K562 (cell line): ENCODE data around the gene DOCK3. TPM values are rescaled to one million over a fixed set of nuclear protein-coding genes. Genes with fewer than 3 reads are reported as not detected.

Experiments used
- ARID2 ChIP-seq: fragments of 450-650 bp; IDR thresholded peaks from 2 replicates; pipeline ENCODE4 v1.6.1; 2017; ENCODE audit warnings: antibody characterized with exemption, mild to moderate bottlenecking
- BDP1 ChIP-seq: IDR thresholded peaks from 3 replicates; pipeline ENCODE4 v1.6.1; 2011; ENCODE audit not compliant: insufficient read length, insufficient read depth
- HDAC6 ChIP-seq: IDR thresholded peaks from 2 replicates; pipeline ENCODE4 v1.6.1; 2012; ENCODE audit warnings: low read depth, mild to moderate bottlenecking, control low read depth, inconsistent platforms, low read length, moderate library complexity
- IRF2 ChIP-seq: sonication (generic); formaldehyde crosslinking; IDR thresholded peaks from 2 replicates; pipeline ENCODE4 v1.8.1; 2022; ENCODE audit warnings: mild to moderate bottlenecking, missing genetic modification reagents
- IRF9 ChIP-seq: fragments of 450-650 bp; IDR thresholded peaks from 2 replicates; pipeline ENCODE4 v1.6.1; 2016; ENCODE audit warnings: missing biosample characterization, missing genetic modification characterization
- MCM7 ChIP-seq, 2 experiments: fragments of 450-650 bp; IDR thresholded peaks; 2 replicates each; pipeline ENCODE4 v1.6.1; 2016 to 2018
- MYNN ChIP-seq, 2 experiments: sonication (generic); formaldehyde crosslinking in 1 of 2; IDR thresholded peaks; 2 replicates each; pipeline versions ENCODE4 v1.5.0 to v1.6.1; 2016 to 2020; ENCODE audit warnings: antibody characterized with exemption in 1 of 2, missing genetic modification reagents in 1 of 2
- NR2C2 ChIP-seq, 2 experiments: fragments of 200-800 bp in 1 of 2; sonication (Bioruptor generic) in 1 of 2; sonication (generic) in 1 of 2; formaldehyde crosslinking in 1 of 2; IDR thresholded peaks; 2 replicates each; pipeline versions ENCODE4 v1.6.1 to v1.8.0; 2016 to 2022; ENCODE audit warnings: mild to moderate bottlenecking in 1 of 2, missing compliant biosample characterization in 1 of 2, missing genetic modification characterization in 1 of 2, missing genetic modification reagents in 1 of 2
- NR4A1 ChIP-seq, 2 experiments: fragments of 250-450 bp in 1 of 2; fragments of 450-650 bp in 1 of 2; sonication (Bioruptor Pico) in 1 of 2; IDR thresholded peaks; 2 replicates each; pipeline versions ENCODE4 v1.4.0 to v1.6.1; 2016 to 2020; ENCODE audit warnings: mild to moderate bottlenecking in 2 of 2, missing compliant biosample characterization in 1 of 2, missing genetic modification characterization in 1 of 2, moderate library complexity in 1 of 2
- POLR2AphosphoS2 ChIP-seq: IDR thresholded peaks from 2 replicates; pipeline ENCODE4 v1.6.1; 2012; ENCODE audit warnings: low read length, improper control_type of control experiment
- YY1 ChIP-seq, 3 experiments: IDR thresholded peaks; 2 replicates each; pipeline ENCODE4 v1.6.1; 2011; ENCODE audit warnings: low read length in 2 of 3, mild to moderate bottlenecking in 2 of 3, moderate library complexity in 2 of 3, borderline replicate concordance in 1 of 3, control low read depth in 1 of 3, low read depth in 1 of 3; ENCODE audit not compliant: insufficient read depth in 3 of 3, insufficient replicate concordance in 2 of 3, control insufficient read depth in 1 of 3, insufficient read length in 1 of 3; ENCODE audit errors: extremely low read depth in 1 of 3
- ZNF232 ChIP-seq: sonication (generic); formaldehyde crosslinking; IDR thresholded peaks from 2 replicates; pipeline ENCODE4 v1.8.0; 2022; ENCODE audit warnings: mild to moderate bottlenecking, missing genetic modification reagents
- polyA plus RNA-seq, 8 experiments: library from polyadenylated mRNA; depleted of rRNA in 4 of 8; stranded (reverse) in 5 of 8; unstranded in 3 of 8; fragments of >200 nt; fragmentation: Nextera tagmentation in 2 of 8; fragmentation: Illumina TruSeq in 1 of 8; extraction: Ambion mirVana in 2 of 8; extraction: Trizol in 1 of 8; gene quantifications; 2 replicates each; pipeline versions ENCODE4 v1.2.1 to v1.2.3, GENCODE V29; 2011 to 2014; ENCODE audit warnings: inconsistent platforms in 1 of 8, missing spikeins in 1 of 8
- total RNA-seq, 7 experiments: library from RNA; depleted of rRNA in 6 of 7; stranded (reverse); fragments of >200 nt in 6 of 7; fragmentation: Illumina TruSeq in 2 of 7; extraction: Trizol in 2 of 7; gene quantifications; 2 replicates each; pipeline versions ENCODE4 v1.2.1 to v1.2.3, GENCODE V29; 2011 to 2021; ENCODE audit warnings: low replicate concordance in 1 of 7
- TF ChIP-seq, protein P1 (sequence below): fragments of 450-650 bp; IDR thresholded peaks from 2 replicates; pipeline ENCODE4 v1.7.1; 2018; ENCODE audit warnings: mild to moderate bottlenecking, low read depth; ENCODE audit not compliant: partially characterized antibody
- TF ChIP-seq, protein P2 (sequence below), 2 experiments: fragments of 450-650 bp in 1 of 2; sonication (generic) in 1 of 2; formaldehyde crosslinking; conservative IDR thresholded peaks; 2 replicates each; pipeline versions ENCODE4 v1.4.0 to v1.8.1; 2020 to 2022; ENCODE audit warnings: mild to moderate bottlenecking in 1 of 2, missing genetic modification reagents in 1 of 2

Gene DOCK3
- total and polyA plus RNA-seq, 9 of the 15 experiments (the other 6 are each of a cell fraction or from before 2014, with no cell fraction given) = under 0.01 to 0.03 (median 0.01) TPM; not detected in 4

DNA sequence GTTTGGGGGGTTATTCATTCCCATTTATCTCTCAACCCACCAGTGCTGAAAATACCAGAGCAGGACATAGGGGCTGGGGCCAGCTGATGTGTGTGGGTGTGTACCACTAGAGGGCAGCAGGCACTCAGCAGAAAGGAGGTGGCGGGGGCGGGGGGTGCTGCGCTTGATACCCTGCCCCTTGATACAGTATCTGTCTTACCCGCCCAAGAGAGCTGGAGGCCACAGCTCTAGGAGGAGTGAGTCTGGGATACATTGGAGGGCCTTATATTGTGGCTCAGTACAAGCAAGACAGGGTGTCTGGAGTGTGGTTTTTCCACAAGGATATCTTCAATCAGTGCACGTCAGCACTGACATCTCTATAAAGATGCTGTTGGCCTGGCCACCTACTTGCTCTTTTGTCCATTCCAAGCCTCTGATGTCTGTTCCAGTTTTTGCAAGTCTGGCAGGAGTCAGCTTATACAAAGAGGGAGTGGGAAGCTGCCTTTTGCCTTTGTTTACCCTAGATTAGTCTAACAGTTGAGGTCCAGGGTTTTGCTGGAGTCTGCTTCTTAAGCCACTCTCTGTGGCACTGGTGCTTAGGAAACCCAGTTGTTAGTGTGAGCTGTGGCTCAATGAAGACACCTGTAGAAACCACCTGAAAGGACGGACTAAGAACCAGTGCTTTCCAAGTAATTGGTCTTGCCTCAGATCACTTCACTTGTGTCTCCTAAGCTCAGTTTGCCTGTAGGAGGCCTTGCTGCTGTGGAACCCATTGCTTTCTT is 714.9 kb downstream of the DOCK3 start (continued):
- TF ChIP-seq, protein P1, sequence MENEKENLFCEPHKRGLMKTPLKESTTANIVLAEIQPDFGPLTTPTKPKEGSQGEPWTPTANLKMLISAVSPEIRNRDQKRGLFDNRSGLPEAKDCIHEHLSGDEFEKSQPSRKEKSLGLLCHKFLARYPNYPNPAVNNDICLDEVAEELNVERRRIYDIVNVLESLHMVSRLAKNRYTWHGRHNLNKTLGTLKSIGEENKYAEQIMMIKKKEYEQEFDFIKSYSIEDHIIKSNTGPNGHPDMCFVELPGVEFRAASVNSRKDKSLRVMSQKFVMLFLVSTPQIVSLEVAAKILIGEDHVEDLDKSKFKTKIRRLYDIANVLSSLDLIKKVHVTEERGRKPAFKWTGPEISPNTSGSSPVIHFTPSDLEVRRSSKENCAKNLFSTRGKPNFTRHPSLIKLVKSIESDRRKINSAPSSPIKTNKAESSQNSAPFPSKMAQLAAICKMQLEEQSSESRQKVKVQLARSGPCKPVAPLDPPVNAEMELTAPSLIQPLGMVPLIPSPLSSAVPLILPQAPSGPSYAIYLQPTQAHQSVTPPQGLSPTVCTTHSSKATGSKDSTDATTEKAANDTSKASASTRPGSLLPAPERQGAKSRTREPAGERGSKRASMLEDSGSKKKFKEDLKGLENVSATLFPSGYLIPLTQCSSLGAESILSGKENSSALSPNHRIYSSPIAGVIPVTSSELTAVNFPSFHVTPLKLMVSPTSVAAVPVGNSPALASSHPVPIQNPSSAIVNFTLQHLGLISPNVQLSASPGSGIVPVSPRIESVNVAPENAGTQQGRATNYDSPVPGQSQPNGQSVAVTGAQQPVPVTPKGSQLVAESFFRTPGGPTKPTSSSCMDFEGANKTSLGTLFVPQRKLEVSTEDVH = peak; percentile 44
- TF ChIP-seq POLR2AphosphoS2 = peak; percentile 63; the same call in 1 of the 2 replicates
- TF ChIP-seq HDAC6 = no peak
- TF ChIP-seq MYNN (IDR thresholded peaks at IDR 0.05) = no peak
- TF ChIP-seq MYNN (CRISPR knock-in tag; IDR thresholded peaks at IDR 0.05) = no peak
- TF ChIP-seq ZNF232 (CRISPR knock-in tag) = no peak
- TF ChIP-seq BDP1 = no peak
- TF ChIP-seq, protein P2, sequence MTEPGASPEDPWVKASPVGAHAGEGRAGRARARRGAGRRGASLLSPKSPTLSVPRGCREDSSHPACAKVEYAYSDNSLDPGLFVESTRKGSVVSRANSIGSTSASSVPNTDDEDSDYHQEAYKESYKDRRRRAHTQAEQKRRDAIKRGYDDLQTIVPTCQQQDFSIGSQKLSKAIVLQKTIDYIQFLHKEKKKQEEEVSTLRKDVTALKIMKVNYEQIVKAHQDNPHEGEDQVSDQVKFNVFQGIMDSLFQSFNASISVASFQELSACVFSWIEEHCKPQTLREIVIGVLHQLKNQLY (CRISPR knock-in tag; conservative IDR thresholded peaks at IDR 0.05) = no peak
- TF ChIP-seq NR4A1 (CRISPR knock-in tag; IDR thresholded peaks at IDR 0.05) = no peak
- TF ChIP-seq NR4A1 (tag; IDR thresholded peaks at IDR 0.05) = no peak
- TF ChIP-seq IRF2 (CRISPR knock-in tag) = no peak
- TF ChIP-seq MCM7 (IDR thresholded peaks at IDR 0.05) = no peak
- no peak for TF ChIP-seq IRF9
- TF ChIP-seq ARID2 = no peak
- no peak for TF ChIP-seq YY1 (IDR thresholded peaks at IDR 0.05; ENCODE audit: borderline replicate concordance in 1 of 3, control insufficient read depth in 1 of 3, extremely low read depth in 1 of 3, insufficient read depth in 3 of 3, insufficient read length in 1 of 3, insufficient replicate concordance in 2 of 3, low read depth in 1 of 3, low read length in 2 of 3)
- no peak for TF ChIP-seq NR2C2 (CRISPR knock-in tag; IDR thresholded peaks at IDR 0.05)
- no peak for TF ChIP-seq NR2C2 (tag; IDR thresholded peaks at IDR 0.05)
